Spleen (tissue), 11 donors: ENCODE data around the gene DOCK10. TPM values are rescaled to one million over a fixed set of nuclear protein-coding genes. Genes with fewer than 3 reads are reported as not detected.

Source experiments
- DNase-seq: peaks from one replicate; pipeline ENCODE4 v3.0.0-alpha.2; 2020
- H3K27ac ChIP-seq, 8 donors: fragments of 200-600 bp; sonication (generic) in 7 of 8; 1 replicate in 4 of 8; 2 replicates in 4 of 8; pipeline versions ENCODE4 v1.5.0 to v1.8.0; 2016 to 2021; ENCODE audit warnings: inconsistent platforms in 4 of 8, mild to moderate bottlenecking in 4 of 8, moderate library complexity in 1 of 8
- H3K27me3 ChIP-seq, 7 donors: fragments of 200-600 bp; sonication (generic) in 6 of 7; replicated peaks in 1 of 7; 1 replicate in 4 of 7; 2 replicates in 3 of 7; pipeline versions ENCODE4 v1.5.0 to v1.8.0; 2016 to 2021; ENCODE audit warnings: inconsistent platforms in 3 of 7, mild to moderate bottlenecking in 1 of 7
- H3K36me3 ChIP-seq, 6 donors: fragments of 200-600 bp; sonication (generic) in 5 of 6; 1 replicate in 4 of 6; 2 replicates in 2 of 6; pipeline versions ENCODE4 v1.5.0 to v1.8.0; 2016 to 2021; ENCODE audit warnings: inconsistent platforms in 2 of 6
- H3K4me1 ChIP-seq, 6 donors: fragments of 200-600 bp; sonication (generic) in 5 of 6; 1 replicate in 3 of 6; 2 replicates in 3 of 6; pipeline versions ENCODE4 v1.5.0 to v1.8.0; 2016 to 2021; ENCODE audit warnings: inconsistent platforms in 3 of 6
- H3K4me3 ChIP-seq, 8 donors: fragments of 200-600 bp; sonication (generic) in 7 of 8; 1 replicate in 4 of 8; 2 replicates in 4 of 8; pipeline versions ENCODE4 v1.5.0 to v1.8.0; 2016 to 2021; ENCODE audit warnings: inconsistent platforms in 4 of 8, mild to moderate bottlenecking in 4 of 8, moderate library complexity in 2 of 8
- H3K9me3 ChIP-seq, 8 donors: fragments of 200-600 bp; sonication (generic) in 7 of 8; 1 replicate in 4 of 8; 2 replicates in 4 of 8; pipeline versions ENCODE4 v1.5.0 to v1.8.0; 2016 to 2021; ENCODE audit warnings: inconsistent platforms in 4 of 8
- CTCF ChIP-seq, 11 experiments: fragments of 200-600 bp in 7 of 11; fragments of 450-650 bp in 4 of 11; sonication (generic) in 4 of 11; IDR thresholded peaks in 8 of 11; conservative IDR thresholded peaks in 3 of 11; 1 replicate in 7 of 11; 2 replicates in 4 of 11; pipeline versions ENCODE4 v1.4.0 to v1.8.0; 2016 to 2021; ENCODE audit warnings: antibody characterized with exemption in 11 of 11, inconsistent platforms in 4 of 11, mild to moderate bottlenecking in 1 of 11
- POLR2A ChIP-seq, 3 donors: fragments of 450-650 bp; IDR thresholded peaks; one replicate each; pipeline ENCODE4 v1.5.1; 2017; ENCODE audit warnings: antibody characterized with exemption in 3 of 3, mild to moderate bottlenecking in 1 of 3
- POLR2AphosphoS5 ChIP-seq, 3 donors: sonication (generic); formaldehyde crosslinking; IDR thresholded peaks; one replicate each; pipeline ENCODE4 v1.5.1; 2017; ENCODE audit warnings: antibody characterized with exemption in 3 of 3
- WGBS, 5 donors: extraction: QIAGEN DNeasy Blood & Tissue Kit in 3 of 5; methylation state at CpG; one replicate each; pipeline versions ENCODE4 v1.1.5 to v1.1.7; 2013 to 2018; 5-methylcytosine and 5-hydroxymethylcytosine counted together
- intact Hi-C: fragments of 100-400 bp; cut with DNase I; formaldehyde crosslinking; loops from one replicate; pipeline ENCODE4 v1.15.0; 2023; ENCODE audit warnings: low total_unique reads
- polyA plus RNA-seq, 3 donors: library from polyadenylated mRNA; stranded (reverse); fragments of 200-250 nt; gene quantifications; one replicate each; pipeline ENCODE4 v1.2.1, GENCODE V29; 2013
- total RNA-seq, 7 donors: library from RNA; depleted of rRNA in 3 of 7; stranded (reverse); fragments of >200 nt in 3 of 7; fragmentation: NEBNext Ultra II Directional in 4 of 7; extraction: Animal tissue kit (Norgen Biotek cat#: 25700) in 4 of 7; gene quantifications; one replicate each; pipeline versions ENCODE4 v1.1.0 to v1.2.1, GENCODE V29; 2016 to 2021
- donor health status: healthy with polysubstance abuse.
- donor health status: DM: no; HTN: no; CAD: no; lungs with moderate emphysema.
- donor health status: DM: no; HTN: no; CAD: no.
- donor health status: Bipolar disorder and iron deficiency.
- donor health status: healthy.
- donor health status: DM: no; HTN: no; CAD: no.
- donor health status: DM: yes; HTN: yes; CAD: no.

The DOCK10 gene
- total and polyA plus RNA-seq, 10 donors: 12.5 to 203 (median 158) TPM

GRCh38 chr2:224885836-224886547, 156.3 kb downstream of the DOCK10 start:
- 57 to 79% (median 72%) methylated on average over 9 of the region's 9 CpGs for WGBS, 5 donors
- Histone ChIP-seq H3K4me3 (no peak overlapping the region), H3K9me3 (no peaks in the 10 kb centered on the region), H3K27me3 (no peaks in the 10 kb centered on the region), H3K4me1 (peaks cover 0 to 70% (median 11%) of the 10 kb centered on the region in 6 donors), H3K27ac (peak overlapping the region in 3 of 8 donors; percentile 10 to 49 (median 13)), H3K36me3 (peaks cover 0 to 92% (median 41%) of the 10 kb centered on the region in 6 donors)
- TF ChIP-seq CTCF (IDR thresholded peaks at IDR 0.05 in 8 of 11, conservative IDR thresholded peaks at IDR 0.05 in 3 of 11): no peak
- TF ChIP-seq POLR2AphosphoS5 (IDR thresholded peaks at IDR 0.05): no peak
- TF ChIP-seq POLR2A (IDR thresholded peaks at IDR 0.05): no peak
- intact Hi-C loops: no loop called here
- DNase-seq: no peak

- WGBS, 5 donors: 84 to 100% (median 100%) methylated on average over 1 of the region's 1 CpG
- intact Hi-C loops: no loop called here
- H3K4me3 ChIP-seq: no peak overlapping the region
- no peak for TF ChIP-seq CTCF (IDR thresholded peaks at IDR 0.05 in 8 of 11, conservative IDR thresholded peaks at IDR 0.05 in 3 of 11)
- TF ChIP-seq POLR2A (IDR thresholded peaks at IDR 0.05): no peak
- TF ChIP-seq POLR2AphosphoS5 (IDR thresholded peaks at IDR 0.05): no peak
- no peaks in the 10 kb centered on the region for H3K27me3 ChIP-seq
- H3K9me3 ChIP-seq: no peaks in the 10 kb centered on the region
- H3K36me3 ChIP-seq: peaks cover 0 to 93% (median 46%) of the 10 kb centered on the region in 6 donors
- H3K27ac ChIP-seq: peak overlapping the region in 3 of 8 donors; percentile 10 to 49 (median 35)
- no peak for DNase-seq
- peaks cover 0 to 65% (median 10%) of the 10 kb centered on the region in 6 donors for H3K4me1 ChIP-seq
Observed at GRCh38 chr2:224885291-224885690, 157.0 kb downstream of the DOCK10 start.

- H3K27ac ChIP-seq: peak overlapping the region in 4 of 8 donors; percentile 31 to 49 (median 40)
Observed at GRCh38 chr2:224884188-224884587, 158.1 kb downstream of the DOCK10 start.

More at GRCh38 chr2:224884188-224884587, 158.1 kb downstream of the DOCK10 start:
- Histone ChIP-seq H3K27me3 (no peaks in the 10 kb centered on the region), H3K4me3 (no peak overlapping the region), H3K36me3 (peaks cover 0 to 95% (median 52%) of the 10 kb centered on the region in 6 donors), H3K4me1 (peaks cover 0 to 55% (median 10%) of the 10 kb centered on the region in 6 donors), H3K9me3 (no peaks in the 10 kb centered on the region)
- TF ChIP-seq POLR2A (IDR thresholded peaks at IDR 0.05) (no peak), POLR2AphosphoS5 (IDR thresholded peaks at IDR 0.05) (peak in 1 of 3 donors; percentile 26), CTCF (IDR thresholded peaks at IDR 0.05 in 8 of 11, conservative IDR thresholded peaks at IDR 0.05 in 3 of 11) (no peak)
- intact Hi-C loops: no loop called here
- no peak for DNase-seq
- WGBS, 5 donors: 39 to 79% (median 56%) methylated on average over 4 of the region's 4 CpGs
